HCT116 (cell line): ENCODE measurements around the gene FNDC1. TPM values are rescaled to one million over a fixed set of nuclear protein-coding genes. Genes with fewer than 3 reads are reported as not detected.

Experiments
- ATAC-seq: fragments of 200-7000 bp; cut with Tn5 transposase; 2 replicates; pipeline ENCODE4 v1.9.1; 2020; ENCODE audit warnings: mild to moderate bottlenecking, moderate library complexity
- BruUV-seq: library from RNA; stranded (reverse); fragments of 400-500 nt; replicated peaks from 2 replicates; lab custom pipeline; 2021; lab: Mats Ljungman, UMichigan
- CTCF ChIA-PET: fragments of 300-600 bp; sonication (Branson Sonifier 250); formaldehyde crosslinking; loops from one replicate; lab custom pipeline; 2021; ENCODE audit warnings: antibody characterized with exemption; lab: Charles Lee
- POLR2A ChIA-PET: fragments of 300-600, 350-600 bp; sonication (Branson Sonifier 250); formaldehyde crosslinking; loops from one replicate; lab custom pipeline; 2021; ENCODE audit warnings: antibody characterized with exemption; lab: Charles Lee
- RAD21 ChIA-PET, 2 experiments: fragments of 300-600 bp; sonication (Branson Sonifier 250); formaldehyde crosslinking; loops; one replicate each; lab custom pipeline; 2023; ENCODE audit warnings: low total read pairs in 2 of 2; ENCODE audit not compliant: uncharacterized antibody in 2 of 2, unreplicated experiment in 2 of 2, low non-redundant PET in 1 of 2; lab: Charles Lee
- DNase-seq: peaks from one replicate; pipeline ENCODE4 v3.0.0-alpha.2; 2010; ENCODE audit warnings: low read depth, low spot score
- H2AFZ ChIP-seq: fragments of 200-600 bp; shearing (Covaris generic), sonication (generic); 2 replicates; pipeline ENCODE4 v1.6.1; 2017; ENCODE audit warnings: low read depth, mixed run types, mixed read lengths, antibody characterized with exemption, low read length; ENCODE audit not compliant: poor library complexity, severe bottlenecking
- H3K27ac ChIP-seq: 2 replicates; pipeline ENCODE4 v1.5.1; 2012; ENCODE audit warnings: low read depth, low read length
- H3K27me3 ChIP-seq: fragments of 200-600 bp; sonication (generic); 2 replicates; pipeline ENCODE4 v1.6.1; 2016; ENCODE audit warnings: mixed run types, low read length, mixed read lengths; ENCODE audit not compliant: insufficient read depth
- H3K36me3 ChIP-seq, 2 experiments: fragments of 200-500 bp in 1 of 2; fragments of 200-600 bp in 1 of 2; sonication (Bioruptor generic) in 1 of 2; sonication (generic) in 1 of 2; 2 replicates each; pipeline versions ENCODE4 v1.5.1 to v1.6.1; 2014 to 2016; ENCODE audit warnings: low read length in 2 of 2, inconsistent platforms in 1 of 2, mixed read lengths in 1 of 2, mixed run types in 1 of 2; ENCODE audit not compliant: insufficient read depth in 2 of 2, control insufficient read depth in 1 of 2
- H3K4me1 ChIP-seq, 2 experiments: fragments of 200-600 bp in 1 of 2; sonication (generic) in 1 of 2; 2 replicates each; pipeline versions ENCODE4 v1.5.1 to v1.6.1; 2012 to 2017; ENCODE audit warnings: low read length in 2 of 2, inconsistent platforms in 1 of 2, mild to moderate bottlenecking in 1 of 2, mixed read lengths in 1 of 2, mixed run types in 1 of 2, moderate library complexity in 1 of 2; ENCODE audit not compliant: insufficient read depth in 2 of 2, control insufficient read depth in 1 of 2
- H3K4me2 ChIP-seq: fragments of 200-600 bp; sonication (generic); 2 replicates; pipeline ENCODE4 v1.6.1; 2017; ENCODE audit warnings: mixed run types, low read length, mixed read lengths
- H3K4me3 ChIP-seq, 2 experiments: fragments of 200-600 bp in 1 of 2; sonication (generic) in 1 of 2; replicated peaks in 1 of 2; 2 replicates each; pipeline ENCODE4 v1.5.1; 2011 to 2016; ENCODE audit warnings: low read length in 2 of 2, control low read depth in 1 of 2, low read depth in 1 of 2, mild to moderate bottlenecking in 1 of 2, mixed read lengths in 1 of 2, mixed run types in 1 of 2
- H3K79me2 ChIP-seq: fragments of 200-600 bp; sonication (generic); 2 replicates; pipeline ENCODE4 v1.6.1; 2017; ENCODE audit warnings: mild to moderate bottlenecking, mixed run types, low read length, moderate library complexity, mixed read lengths; ENCODE audit not compliant: insufficient read depth
- H3K9ac ChIP-seq: fragments of 200-600 bp; sonication (generic); 2 replicates; pipeline ENCODE4 v1.6.1; 2016; ENCODE audit warnings: low read length, mixed read lengths
- H3K9me2 ChIP-seq: fragments of 200-600 bp; sonication (generic), shearing (Covaris generic); 2 replicates; pipeline ENCODE4 v1.6.1; 2017; ENCODE audit warnings: mixed run types, mild to moderate bottlenecking, moderate library complexity; ENCODE audit not compliant: insufficient read depth
- H3K9me3 ChIP-seq, 2 experiments: fragments of 200-500 bp in 1 of 2; fragments of 200-600 bp in 1 of 2; sonication (Bioruptor generic) in 1 of 2; sonication (generic) in 1 of 2; 2 replicates each; pipeline ENCODE4 v1.6.1; 2014 to 2017; ENCODE audit warnings: low read length in 2 of 2, mixed read lengths in 2 of 2, inconsistent platforms in 1 of 2, low read depth in 1 of 2, mild to moderate bottlenecking in 1 of 2, mixed run types in 1 of 2, moderate library complexity in 1 of 2; ENCODE audit not compliant: control insufficient read depth in 1 of 2, insufficient read depth in 1 of 2
- H4K20me1 ChIP-seq: fragments of 200-600 bp; sonication (generic), shearing (Covaris generic); 2 replicates; pipeline ENCODE4 v1.6.1; 2017; ENCODE audit warnings: mixed run types, mild to moderate bottlenecking, moderate library complexity; ENCODE audit not compliant: insufficient read depth
- JUND ChIP-seq: IDR thresholded peaks from 2 replicates; pipeline ENCODE4 v1.6.1; 2012
- POLR2A ChIP-seq: IDR thresholded peaks from 2 replicates; pipeline ENCODE4 v1.7.0; 2011; ENCODE audit warnings: borderline replicate concordance; ENCODE audit not compliant: insufficient read depth, insufficient read length; ENCODE audit errors: extremely low read depth
- SIN3A ChIP-seq: IDR thresholded peaks from 2 replicates; pipeline ENCODE4 v1.6.1; 2012; ENCODE audit warnings: low read depth
- ZNF274 ChIP-seq: fragments of 200-500 bp; sonication (Bioruptor generic); IDR thresholded peaks from 2 replicates; pipeline ENCODE4 v1.6.1; 2014; ENCODE audit warnings: mild to moderate bottlenecking, low read depth, low read length, inconsistent platforms
- intact Hi-C: fragments of 100-400 bp; cut with micrococcal nuclease; formaldehyde crosslinking; loops from 2 replicates; pipeline ENCODE4 v1.10.0; 2022
- total RNA-seq: library from RNA; stranded (reverse); gene quantifications from one replicate; pipeline ENCODE4 v1.2.1, GENCODE V29; 2021; ENCODE audit not compliant: unreplicated experiment

Gene FNDC1
- total RNA-seq, 1 experiment from 2014 or later, result 0.07 TPM

GRCh38 chr6:159249752-159250151 lies 80.6 kb downstream of the FNDC1 start:
- H3K27me3 ChIP-seq, result 0 out of 2 replicates have a peak, but pooled peaks cover 6% of the 10 kb centered on the region
- ChIA-PET CTCF (no interaction called here), RAD21 (no interaction called here), POLR2A (no interaction called here)
- no peak for TF ChIP-seq ZNF274
- H3K4me2 ChIP-seq, result no peak overlapping the region
- no peak overlapping the region for H3K9ac ChIP-seq
- H3K9me2 ChIP-seq, result no peaks in the 10 kb centered on the region
- H4K20me1 ChIP-seq, result no peaks in the 10 kb centered on the region
- no TSS peak for BruUV-seq
- no peak overlapping the region for H3K4me3 ChIP-seq
- no peaks in the 10 kb centered on the region for H3K79me2 ChIP-seq
- H3K36me3 ChIP-seq, result no peaks in the 10 kb centered on the region
- intact Hi-C loops, result no loop called here
- 0 out of 4 replicates have a peak, but pooled peaks cover 0 to 3% of the 10 kb centered on the region in 2 experiments for H3K4me1 ChIP-seq
- no peak for ATAC-seq
- no peak overlapping the region for H3K27ac ChIP-seq
- no peaks in the 10 kb centered on the region for H3K9me3 ChIP-seq
- DNase-seq, result no peak
- H2AFZ ChIP-seq, result no peak overlapping the region

GRCh38 chr6:159250633-159251032 lies 81.4 kb downstream of the FNDC1 start:
- no peak overlapping the region for H3K27ac ChIP-seq
- intact Hi-C loops, result no loop called here
- ChIA-PET RAD21 (no interaction called here), POLR2A (no interaction called here), CTCF (no interaction called here)
- no peaks in the 10 kb centered on the region for H4K20me1 ChIP-seq
- H3K4me3 ChIP-seq, result no peak overlapping the region
- no peaks in the 10 kb centered on the region for H3K79me2 ChIP-seq
- H3K9ac ChIP-seq, result no peak overlapping the region
- 0 out of 2 replicates have a peak, but pooled peaks cover 6% of the 10 kb centered on the region for H3K27me3 ChIP-seq
- H2AFZ ChIP-seq, result no peak overlapping the region
- no peak overlapping the region for H3K4me2 ChIP-seq
- DNase-seq (no peak), ATAC-seq (no peak)
- 0 out of 4 replicates have a peak, but pooled peaks cover 0 to 3% of the 10 kb centered on the region in 2 experiments for H3K4me1 ChIP-seq
- no peak for TF ChIP-seq JUND
- TF ChIP-seq SIN3A, result no peak
- TF ChIP-seq POLR2A, result no peak
- no peaks in the 10 kb centered on the region for H3K9me3 ChIP-seq
- H3K36me3 ChIP-seq, result no peaks in the 10 kb centered on the region
- no peaks in the 10 kb centered on the region for H3K9me2 ChIP-seq
- no TSS peak for BruUV-seq
